HEK293T (cell line): Measurements from ENCODE around the gene KHDC3L.

Source experiments
- ARNT ChIP-seq: fragments of 450-650 bp; IDR thresholded peaks from 2 replicates; pipeline ENCODE4 v1.6.1; 2017; ENCODE audit warnings: mild to moderate bottlenecking
- BHLHE40 ChIP-seq: fragments of 450-650 bp; IDR thresholded peaks from 2 replicates; pipeline ENCODE4 v1.6.1; 2016; ENCODE audit warnings: mild to moderate bottlenecking, moderate library complexity, borderline replicate concordance
- ELF4 ChIP-seq: fragments of 450-650 bp; IDR thresholded peaks from 2 replicates; pipeline ENCODE4 v1.6.1; 2017; ENCODE audit warnings: antibody characterized with exemption
- FOXA1 ChIP-seq: fragments of 450-650 bp; IDR thresholded peaks from 2 replicates; pipeline ENCODE4 v1.6.1; 2016; ENCODE audit warnings: mild to moderate bottlenecking
- FOXM1 ChIP-seq: fragments of 450-650 bp; IDR thresholded peaks from 2 replicates; pipeline ENCODE4 v1.6.1; 2017; ENCODE audit warnings: mild to moderate bottlenecking, borderline replicate concordance
- HDGF ChIP-seq: fragments of 450-650 bp; IDR thresholded peaks from 2 replicates; pipeline ENCODE4 v1.6.1; 2017; ENCODE audit warnings: antibody characterized with exemption, borderline replicate concordance
- L3MBTL2 ChIP-seq: fragments of 450-650 bp; conservative IDR thresholded peaks from 2 replicates; pipeline ENCODE4 v1.6.1; 2016; ENCODE audit warnings: mild to moderate bottlenecking
- LEF1 ChIP-seq: fragments of 450-650 bp; IDR thresholded peaks from 2 replicates; pipeline ENCODE4 v1.6.1; 2017; ENCODE audit warnings: mild to moderate bottlenecking, borderline replicate concordance
- NFRKB ChIP-seq: fragments of 450-650 bp; IDR thresholded peaks from 2 replicates; pipeline ENCODE4 v1.6.1; 2016; ENCODE audit warnings: mild to moderate bottlenecking, moderate library complexity
- PKNOX1 ChIP-seq: fragments of 450-650 bp; IDR thresholded peaks from 2 replicates; pipeline ENCODE4 v1.6.1; 2016
- SP1 ChIP-seq: fragments of 450-650 bp; IDR thresholded peaks from 2 replicates; pipeline ENCODE4 v1.6.1; 2017
- SUZ12 ChIP-seq: fragments of 450-650 bp; IDR thresholded peaks from 2 replicates; pipeline ENCODE4 v1.6.1; 2016; ENCODE audit warnings: mild to moderate bottlenecking
- TARDBP ChIP-seq: fragments of 450-650 bp; IDR thresholded peaks from 2 replicates; pipeline ENCODE4 v1.6.1; 2016
- ZNF384 ChIP-seq: fragments of 450-650 bp; IDR thresholded peaks from 2 replicates; pipeline ENCODE4 v1.6.1; 2016

GRCh38 chr6:73377225-73377624, 14.8 kb downstream of the KHDC3L start:
- TF ChIP-seq ELF4 (no peak), FOXM1 (no peak), PKNOX1 (no peak), L3MBTL2 (no peak), BHLHE40 (no peak), NFRKB (no peak), FOXA1 (no peak), SUZ12 (no peak), ZNF384 (no peak), SP1 (no peak), TARDBP (no peak), HDGF (no peak), ARNT (no peak), LEF1 (no peak)
